HG03378 (cell line): ENCODE measurements around the gene SMARCB1.

Experiments
- ATAC-seq: cut with Tn5 transposase; IDR thresholded peaks from one replicate; pipeline ENCODE4 v1.9.1; 2021; ENCODE audit warnings: mild to moderate bottlenecking, moderate library complexity; ENCODE audit not compliant: unreplicated experiment

Gene SMARCB1

GRCh38 chr22:23786752-23787599 lies at the start of gene SMARCB1:
Gene SMARCB1, plus strand, starts transcription at chr22:23786966. Its CDS starts 204 bp downstream, at chr22:23787170.
- no peak for ATAC-seq

GRCh38 chr22:23737696-23738095 lies 49.1 kb upstream of the SMARCB1 start:
- ATAC-seq: no peak

GRCh38 chr22:23742505-23743264 lies 44.1 kb upstream of the SMARCB1 start:
- no peak for ATAC-seq

GRCh38 chr22:23743303-23743705 lies 43.5 kb upstream of the SMARCB1 start:
- ATAC-seq: no peak

GRCh38 chr22:23744001-23744400 lies 42.8 kb upstream of the SMARCB1 start:
- no peak for ATAC-seq

- no peak for ATAC-seq
These were observed 42.3 kb upstream of the SMARCB1 start for GRCh38 chr22:23744485-23744884.

- ATAC-seq: no peak
These were observed 41.0 kb upstream of the SMARCB1 start for GRCh38 chr22:23745791-23746190.

GRCh38 chr22:23749841-23750301 lies 36.9 kb upstream of the SMARCB1 start:
- ATAC-seq: no peak

GRCh38 chr22:23750367-23750713 lies 36.4 kb upstream of the SMARCB1 start:
- no peak for ATAC-seq

GRCh38 chr22:23750714-23751440 lies 35.9 kb upstream of the SMARCB1 start, which contains the start of gene ZNF70:
Gene ZNF70, minus strand, starts transcription at chr22:23751112. Its CDS starts 5,972 bp downstream, at chr22:23745140.
- ATAC-seq: no peak

GRCh38 chr22:23751441-23751996 lies 35.2 kb upstream of the SMARCB1 start:
- ATAC-seq: no peak

- no peak for ATAC-seq
These were observed 34.6 kb upstream of the SMARCB1 start for GRCh38 chr22:23752090-23752691.

- ATAC-seq: no peak
These were observed 34.0 kb upstream of the SMARCB1 start for GRCh38 chr22:23752750-23753149.

- ATAC-seq: no peak
These were observed 33.4 kb upstream of the SMARCB1 start for GRCh38 chr22:23753385-23753784.

GRCh38 chr22:23754220-23754919 lies 32.4 kb upstream of the SMARCB1 start, which contains the start of gene VPREB3:
Gene VPREB3, minus strand, starts transcription at chr22:23754425. Its CDS starts 62 bp downstream, at chr22:23754363.
- no peak for ATAC-seq

- ATAC-seq: no peak
These were observed 31.7 kb upstream of the SMARCB1 start for GRCh38 chr22:23754980-23755636.

GRCh38 chr22:23755711-23756110 lies 31.1 kb upstream of the SMARCB1 start:
- ATAC-seq: no peak

- no peak for ATAC-seq
These were observed 29.9 kb upstream of the SMARCB1 start for GRCh38 chr22:23756891-23757290.

- no peak for ATAC-seq
These were observed 27.2 kb upstream of the SMARCB1 start for GRCh38 chr22:23759566-23759965.
